ENCODE results near the gene GOLGA8N.
"Not testable (repeated sequence)": the region's sequence is repeated elsewhere in the genome, so short reads cannot be mapped to it uniquely, and the experiment has no call there.

GRCh38 chr15:32614712-32615050 is 21.4 kb downstream of the GOLGA8N start:
- not testable (repeated sequence) for TF ChIP-seq POLR2AphosphoS5 (IDR thresholded peaks at IDR 0.05; ENCODE audit: borderline replicate concordance, low read depth, low read length); EZH2 (IDR thresholded peaks at IDR 0.05)
